ENCODE results near the gene MORC2.

MORC2 gene

DNA sequence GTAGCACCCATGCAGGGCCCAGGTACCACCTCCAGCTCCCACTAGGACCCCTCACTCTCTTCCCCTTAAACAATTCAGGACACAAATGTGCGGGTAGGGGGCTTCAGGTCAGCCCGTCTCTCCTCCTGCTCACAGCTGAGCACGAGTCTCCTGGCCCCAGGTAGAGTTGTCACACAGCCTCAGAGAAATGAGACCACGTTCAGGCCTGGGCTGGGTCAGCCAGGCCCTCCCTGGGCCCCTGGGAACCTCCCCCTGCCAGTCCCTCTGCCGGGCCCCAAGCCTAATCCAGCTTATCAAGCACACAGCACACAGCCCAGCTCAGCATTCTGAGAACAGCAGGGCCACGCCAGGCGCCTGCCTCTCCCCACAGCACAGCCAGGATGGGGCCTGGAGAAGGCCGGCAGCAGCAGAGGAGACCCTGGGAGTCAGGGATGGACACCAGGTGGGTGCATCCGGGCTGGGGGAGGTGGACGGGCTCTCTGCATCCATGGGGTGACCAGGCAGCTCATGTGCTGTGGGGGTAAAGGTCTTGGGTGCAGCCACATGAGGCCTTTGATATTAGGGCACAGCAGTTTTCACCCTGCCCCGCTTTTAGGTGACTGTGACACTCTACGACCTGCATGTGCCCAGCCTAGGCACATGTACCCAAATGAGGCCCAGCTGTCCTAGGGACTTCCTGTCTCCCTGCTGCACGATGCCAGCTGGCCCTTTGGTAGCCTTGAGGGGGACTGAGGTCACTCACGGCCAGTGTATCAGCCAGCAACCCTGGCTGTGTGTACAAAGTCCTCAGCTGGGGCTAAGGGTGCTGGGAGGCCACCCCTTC lies 87.0 kb downstream of the MORC2 start:
- TF ChIP-seq, protein P1, sequence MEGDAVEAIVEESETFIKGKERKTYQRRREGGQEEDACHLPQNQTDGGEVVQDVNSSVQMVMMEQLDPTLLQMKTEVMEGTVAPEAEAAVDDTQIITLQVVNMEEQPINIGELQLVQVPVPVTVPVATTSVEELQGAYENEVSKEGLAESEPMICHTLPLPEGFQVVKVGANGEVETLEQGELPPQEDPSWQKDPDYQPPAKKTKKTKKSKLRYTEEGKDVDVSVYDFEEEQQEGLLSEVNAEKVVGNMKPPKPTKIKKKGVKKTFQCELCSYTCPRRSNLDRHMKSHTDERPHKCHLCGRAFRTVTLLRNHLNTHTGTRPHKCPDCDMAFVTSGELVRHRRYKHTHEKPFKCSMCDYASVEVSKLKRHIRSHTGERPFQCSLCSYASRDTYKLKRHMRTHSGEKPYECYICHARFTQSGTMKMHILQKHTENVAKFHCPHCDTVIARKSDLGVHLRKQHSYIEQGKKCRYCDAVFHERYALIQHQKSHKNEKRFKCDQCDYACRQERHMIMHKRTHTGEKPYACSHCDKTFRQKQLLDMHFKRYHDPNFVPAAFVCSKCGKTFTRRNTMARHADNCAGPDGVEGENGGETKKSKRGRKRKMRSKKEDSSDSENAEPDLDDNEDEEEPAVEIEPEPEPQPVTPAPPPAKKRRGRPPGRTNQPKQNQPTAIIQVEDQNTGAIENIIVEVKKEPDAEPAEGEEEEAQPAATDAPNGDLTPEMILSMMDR (IDR thresholded peaks at IDR 0.05; ENCODE audit: low read depth, low read length, missing control alignments), result no peak
- H3K4me3 ChIP-seq (replicated peaks; ENCODE audit: low read depth, low read length), result no peak overlapping the region
- no peak for DNase-seq (ENCODE audit: extremely low read depth, low read depth)

DNA sequence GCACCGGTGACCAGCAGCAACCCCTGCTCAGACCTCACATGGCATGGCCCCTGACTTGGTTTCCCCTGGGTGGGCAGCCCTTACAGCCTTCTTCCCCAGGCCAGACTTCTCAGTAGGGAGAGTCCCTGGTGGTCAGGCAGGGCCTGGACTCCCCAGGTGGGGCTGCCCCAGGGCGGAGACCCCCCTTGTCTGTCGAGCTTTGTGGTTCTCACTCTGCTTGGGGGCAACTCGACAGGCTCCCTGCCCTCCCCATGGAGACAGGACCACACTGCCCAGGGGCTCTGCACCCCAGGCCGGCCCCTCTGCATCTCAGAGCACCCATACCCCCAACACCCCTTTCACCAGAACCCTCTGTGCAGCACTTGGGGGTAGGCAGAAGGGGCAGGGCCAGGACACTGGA lies 87.7 kb downstream of the MORC2 start:
- DNase-seq (ENCODE audit: extremely low read depth, low read depth), result no peak

DNA sequence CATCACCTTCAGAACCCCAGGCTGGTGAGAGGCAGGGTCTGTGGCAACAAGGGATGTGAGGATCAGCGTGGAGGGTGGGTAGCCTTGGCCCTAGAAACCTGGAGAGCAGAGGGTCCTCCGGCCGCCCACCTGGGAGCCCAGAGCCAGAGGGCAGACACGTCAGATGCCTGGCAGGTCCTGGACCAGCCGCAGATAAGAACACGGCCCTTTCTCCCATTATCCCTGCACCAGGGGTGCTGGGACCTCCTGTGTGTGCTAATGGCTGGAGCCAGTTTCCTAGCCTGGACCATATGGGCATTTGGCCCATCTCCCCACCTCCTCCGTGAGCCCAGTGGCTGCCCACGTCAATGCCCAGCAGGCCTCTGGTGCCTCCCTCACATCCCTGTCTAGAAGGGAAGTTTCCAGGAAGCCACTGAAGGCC lies 88.4 kb downstream of the MORC2 start:
- H3K4me3 ChIP-seq (replicated peaks; ENCODE audit: low read depth, low read length), result no peak overlapping the region
- DNase-seq (ENCODE audit: extremely low read depth, low read depth), result no peak
- TF ChIP-seq, protein P1 (IDR thresholded peaks at IDR 0.05; ENCODE audit: low read depth, low read length, missing control alignments), result no peak

More for the DNA sequence above, 87.7 kb downstream of the MORC2 start:
- H3K4me3 ChIP-seq (replicated peaks; ENCODE audit: low read depth, low read length), result no peak overlapping the region
- TF ChIP-seq, protein P1 (IDR thresholded peaks at IDR 0.05; ENCODE audit: low read depth, low read length, missing control alignments), result no peak

DNA sequence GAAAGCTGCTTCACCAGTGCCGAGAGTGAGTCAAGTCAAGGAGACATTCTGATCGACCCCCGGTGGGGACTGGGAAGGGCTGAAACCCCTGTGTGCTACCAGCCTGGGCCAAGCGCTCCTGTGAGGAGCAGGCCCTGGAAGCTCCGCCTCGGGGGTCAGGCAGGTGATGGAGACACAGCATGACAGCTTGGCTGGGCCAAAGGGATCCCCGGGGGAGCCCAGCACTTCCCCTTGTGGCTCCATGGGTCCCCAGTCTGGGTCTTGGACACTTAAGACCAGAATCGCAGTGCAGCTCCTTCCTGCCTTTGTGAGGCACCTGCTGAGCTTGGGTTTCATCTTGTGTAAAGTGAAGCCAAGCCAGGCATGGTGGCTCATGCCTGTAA lies 89.2 kb downstream of the MORC2 start:
- TF ChIP-seq, protein P1 (IDR thresholded peaks at IDR 0.05; ENCODE audit: low read depth, low read length, missing control alignments), result no peak
- no peak for DNase-seq (ENCODE audit: extremely low read depth, low read depth)
- no peak overlapping the region for H3K4me3 ChIP-seq (replicated peaks; ENCODE audit: low read depth, low read length)

DNA sequence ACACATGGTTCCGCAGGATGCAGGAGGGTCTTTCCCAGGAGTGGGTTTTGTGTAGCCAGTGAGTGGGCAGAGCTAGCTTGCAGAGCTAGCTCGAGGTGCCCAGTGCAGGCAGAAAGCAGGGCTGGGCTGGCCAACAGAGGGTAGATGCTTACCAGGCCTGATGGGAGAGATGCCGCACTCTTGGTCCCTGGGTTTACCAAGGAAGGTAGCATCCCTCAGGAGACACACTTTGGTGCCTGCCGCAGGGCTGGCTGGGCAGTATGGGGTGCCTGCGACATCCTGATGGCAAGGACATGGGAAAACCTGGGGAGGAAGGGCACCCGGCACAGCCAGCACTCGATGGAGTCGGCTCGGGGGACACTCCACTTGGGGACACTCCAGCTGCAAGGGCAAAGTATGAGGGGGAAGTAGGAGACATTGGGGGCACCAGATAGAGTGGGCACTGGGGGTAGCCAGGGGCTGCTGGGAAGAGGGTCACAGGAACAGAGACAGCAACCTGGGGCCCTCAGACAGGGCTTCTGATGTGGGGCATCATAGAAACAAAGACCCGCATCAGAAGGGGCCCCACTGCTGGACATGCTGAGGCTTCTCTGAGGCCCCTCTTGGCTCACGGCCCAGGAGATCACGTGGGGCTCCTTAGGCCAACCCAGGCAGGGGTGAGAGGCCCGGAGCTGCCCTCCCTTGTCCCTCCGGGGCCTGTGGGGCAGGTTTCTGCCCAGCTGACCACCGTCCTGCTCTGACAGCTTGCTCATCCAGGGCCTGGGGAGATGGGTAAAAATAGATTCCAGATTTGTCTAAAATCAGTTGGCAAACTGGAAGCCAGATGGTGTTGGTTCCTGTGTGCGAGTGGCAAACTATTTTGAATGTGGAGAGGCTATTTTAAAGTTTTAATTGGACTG lies 89.8 kb downstream of the MORC2 start:
- no peak for DNase-seq (ENCODE audit: extremely low read depth, low read depth)
- no peak overlapping the region for H3K4me3 ChIP-seq (replicated peaks; ENCODE audit: low read depth, low read length)
- TF ChIP-seq, protein P1 (IDR thresholded peaks at IDR 0.05; ENCODE audit: low read depth, low read length, missing control alignments), result no peak

DNA sequence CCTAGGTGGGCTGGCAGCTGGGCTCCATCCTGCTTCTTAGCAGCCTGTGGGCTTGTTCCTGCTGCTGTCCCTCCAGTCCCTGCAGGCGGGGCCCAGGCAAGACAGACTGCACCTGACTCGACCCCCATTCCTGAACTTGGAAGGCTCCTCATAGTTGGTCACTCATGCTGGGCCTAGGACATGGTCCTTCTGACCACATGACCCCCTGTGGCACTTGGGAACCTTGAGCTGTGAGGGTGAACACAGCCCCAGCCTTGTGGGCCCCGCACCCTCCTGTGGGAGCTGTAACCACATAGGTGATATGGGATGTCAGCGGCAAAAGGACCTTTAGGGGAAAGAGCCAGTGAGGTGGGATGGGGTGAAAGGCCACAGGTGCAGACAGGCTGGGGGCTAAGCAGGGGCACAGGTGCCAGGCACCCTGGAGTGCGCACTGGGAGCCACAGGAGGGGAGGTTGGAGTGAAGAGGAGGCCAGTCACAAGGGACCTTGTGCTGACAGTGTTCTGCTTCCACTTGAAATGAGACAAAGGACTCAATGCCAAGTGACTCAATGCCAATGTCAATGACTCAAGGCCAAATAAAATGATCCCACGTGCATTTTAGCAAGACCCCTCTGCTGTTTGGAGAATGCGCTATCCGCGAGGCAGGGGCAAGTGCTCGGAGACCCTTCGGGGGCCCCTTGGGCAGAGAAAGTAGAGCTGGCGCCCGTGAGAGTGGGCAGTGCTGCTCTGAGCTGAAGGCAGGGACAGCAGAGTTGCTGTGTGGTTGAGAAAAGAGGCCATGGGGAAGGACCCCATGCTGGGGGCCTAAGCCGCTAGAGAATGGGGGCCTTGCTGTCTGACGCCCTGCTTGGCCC lies 90.7 kb downstream of the MORC2 start:
- no peak for DNase-seq (ENCODE audit: extremely low read depth, low read depth)
- H3K4me3 ChIP-seq (replicated peaks; ENCODE audit: low read depth, low read length), result no peak overlapping the region
- TF ChIP-seq, protein P1 (IDR thresholded peaks at IDR 0.05; ENCODE audit: low read depth, low read length, missing control alignments), result no peak
